OCI-LY3 (cell line): ENCODE results near the gene PI4K2B.
"Not testable (repeated sequence)": the region's sequence is repeated elsewhere in the genome, so short reads cannot be mapped to it uniquely, and the experiment has no call there.

Experiments used
- H2AFZ ChIP-seq: fragments of 200-600, 300-600 bp; shearing (Covaris generic); 2 replicates; pipeline ENCODE4 v1.6.0; 2014; ENCODE audit warnings: antibody characterized with exemption, low read depth, low read length
- H3K27ac ChIP-seq: fragments of 200-600, 300-600 bp; sonication (generic); 2 replicates; pipeline ENCODE4 v1.5.1; 2014; ENCODE audit warnings: mild to moderate bottlenecking, low read length, moderate library complexity, mixed read lengths
- H3K27me3 ChIP-seq: fragments of 200-600, 300-600 bp; sonication (generic); 2 replicates; pipeline ENCODE4 v1.6.1; 2014; ENCODE audit warnings: low read depth, low read length, mixed read lengths
- H3K36me3 ChIP-seq: fragments of 200-600, 300-600 bp; sonication (generic); replicated peaks from 2 replicates; pipeline ENCODE3; 2014; ENCODE audit warnings: low read depth, low read length, mixed read lengths
- H3K4me1 ChIP-seq: fragments of 300-600, 200-600 bp; sonication (generic); 2 replicates; pipeline ENCODE4 v1.6.1; 2014; ENCODE audit warnings: low read length, mixed read lengths
- H3K4me2 ChIP-seq: fragments of 200-600, 300-600 bp; sonication (generic); 2 replicates; pipeline ENCODE4 v1.6.1; 2014; ENCODE audit warnings: low read length, mixed read lengths
- H3K4me3 ChIP-seq: fragments of 300-600, 200-600 bp; sonication (generic); 2 replicates; pipeline ENCODE4 v1.5.1; 2014; ENCODE audit warnings: antibody characterized with exemption, mild to moderate bottlenecking, low read length, moderate library complexity
- H3K79me2 ChIP-seq: fragments of 300-600, 200-600 bp; shearing (Covaris generic); 2 replicates; pipeline ENCODE4 v1.6.1; 2014; ENCODE audit warnings: mild to moderate bottlenecking, low read length, mixed read lengths
- H3K9ac ChIP-seq: fragments of 300-600, 200-600 bp; shearing (Covaris generic); 2 replicates; pipeline ENCODE4 v1.6.0; 2014; ENCODE audit warnings: mild to moderate bottlenecking, low read length, moderate library complexity
- H3K9me3 ChIP-seq: fragments of 200-600, 300-600 bp; shearing (Covaris generic); 2 replicates; pipeline ENCODE4 v1.6.1; 2014; ENCODE audit warnings: low read length, mixed read lengths; ENCODE audit not compliant: insufficient read depth
- H4K20me1 ChIP-seq: fragments of 200-600, 300-600 bp; sonication (generic); 2 replicates; pipeline ENCODE4 v1.6.1; 2016; ENCODE audit warnings: low read length, mixed read lengths; ENCODE audit not compliant: insufficient read depth
- CTCF ChIP-seq: fragments of 200-600, 300-600 bp; sonication (generic); IDR thresholded peaks from 2 replicates; pipeline ENCODE4 v1.5.1; 2014; ENCODE audit warnings: antibody characterized with exemption, low read length, low read depth
- EZH2phosphoT487 ChIP-seq: fragments of 200-600 bp; shearing (Covaris generic); IDR thresholded peaks from 2 replicates; pipeline ENCODE4 v1.6.1; 2018; ENCODE audit warnings: antibody characterized with exemption, mixed run types, low read depth

Gene PI4K2B

GRCh38 chr4:25252230-25253070 lies 18.6 kb downstream of the PI4K2B start:
- no peak overlapping the region for H3K9ac ChIP-seq
- H2AFZ ChIP-seq, result no peak overlapping the region
- H3K9me3 ChIP-seq, result no peaks in the 10 kb centered on the region
- H3K4me3 ChIP-seq, result no peak overlapping the region
- peak overlapping the region; percentile 19; the same call in 1 of the 2 replicates for H3K27ac ChIP-seq
- H3K79me2 ChIP-seq, result peaks cover 50% of the 10 kb centered on the region
- H3K27me3 ChIP-seq, result no peaks in the 10 kb centered on the region
- peaks cover 26% of the 10 kb centered on the region for H3K36me3 ChIP-seq
- peaks cover 38% of the 10 kb centered on the region for H4K20me1 ChIP-seq
- no peak overlapping the region for H3K4me2 ChIP-seq
- TF ChIP-seq EZH2phosphoT487 (no peak), CTCF (no peak)
- peaks cover 8% of the 10 kb centered on the region for H3K4me1 ChIP-seq

- Histone ChIP-seq H3K9ac (no peak overlapping the region), H3K79me2 (peaks cover 44% of the 10 kb centered on the region), H3K36me3 (peaks cover 28% of the 10 kb centered on the region), H3K4me2 (no peak overlapping the region), H2AFZ (no peak overlapping the region), H3K4me1 (peaks cover 8% of the 10 kb centered on the region), H3K27ac (peak overlapping the region; percentile 19; the same call in 1 of the 2 replicates), H3K9me3 (no peaks in the 10 kb centered on the region), H4K20me1 (peaks cover 33% of the 10 kb centered on the region), H3K27me3 (no peaks in the 10 kb centered on the region), H3K4me3 (no peak overlapping the region)
- TF ChIP-seq CTCF (no peak), EZH2phosphoT487 (no peak)
These were observed 19.2 kb downstream of the PI4K2B start for GRCh38 chr4:25253071-25253445.

- peaks cover 33% of the 10 kb centered on the region for H4K20me1 ChIP-seq
- H3K36me3 ChIP-seq, result peaks cover 24% of the 10 kb centered on the region
- not testable (repeated sequence) for H3K27ac ChIP-seq, H3K4me1 ChIP-seq, H3K9ac ChIP-seq, H3K4me2 ChIP-seq, H3K4me3 ChIP-seq, H3K9me3 ChIP-seq, H3K27me3 ChIP-seq, H2AFZ ChIP-seq
- peaks cover 41% of the 10 kb centered on the region for H3K79me2 ChIP-seq
These were observed 20.0 kb downstream of the PI4K2B start for GRCh38 chr4:25253786-25254185.

GRCh38 chr4:25258980-25259578 lies 25.2 kb downstream of the PI4K2B start:
- no peak overlapping the region for H2AFZ ChIP-seq
- H3K4me1 ChIP-seq, result no peaks in the 10 kb centered on the region
- no peak overlapping the region for H3K4me2 ChIP-seq
- H3K9me3 ChIP-seq, result no peaks in the 10 kb centered on the region
- no peak overlapping the region for H3K4me3 ChIP-seq
- no peak overlapping the region for H3K9ac ChIP-seq
- H3K27me3 ChIP-seq, result no peaks in the 10 kb centered on the region
- 0 out of 2 replicates have a peak, but pooled peaks cover under 1% of the 10 kb centered on the region for H4K20me1 ChIP-seq
- H3K36me3 ChIP-seq, result peaks cover 32% of the 10 kb centered on the region
- H3K27ac ChIP-seq, result no peak overlapping the region
- TF ChIP-seq CTCF (no peak), EZH2phosphoT487 (no peak)
- peaks cover 1% of the 10 kb centered on the region; the same call in 1 of the 2 replicates for H3K79me2 ChIP-seq
